Stimulated activated CD4-positive, alpha-beta T cell treated with anti-CD3 and anti-CD28 coated beads, Interleukin-1b, Interleukin-23, amount 100 ng/mL, for 48 hours (primary cell): ENCODE results near the gene MAP3K6.

Experiments
- DNase-seq: peaks from one replicate; pipeline ENCODE4 v3.0.0-alpha.2; 2020

Gene MAP3K6

GRCh38 chr1:27356277-27356618 is 10.5 kb downstream of the MAP3K6 start:
- DNase-seq, result no peak

- no peak for DNase-seq
Observed at GRCh38 chr1:27355683-27356082, 11.1 kb downstream of the MAP3K6 start.

- no peak for DNase-seq
Observed at GRCh38 chr1:27353629-27354028, 13.1 kb downstream of the MAP3K6 start.

GRCh38 chr1:27353166-27353565 is 13.6 kb downstream of the MAP3K6 start:
- no peak for DNase-seq

- no peak for DNase-seq
Observed at GRCh38 chr1:27351541-27352107, 15.1 kb downstream of the MAP3K6 start.

- DNase-seq, result no peak
Observed at GRCh38 chr1:27350663-27351540, 15.9 kb downstream of the MAP3K6 start.

GRCh38 chr1:27349784-27350662 is 16.7 kb downstream of the MAP3K6 start:
- no peak for DNase-seq

GRCh38 chr1:27348861-27349783 is 17.6 kb downstream of the MAP3K6 start:
- no peak for DNase-seq

- no peak for DNase-seq
Observed at GRCh38 chr1:27346991-27347624, 19.7 kb downstream of the MAP3K6 start.

GRCh38 chr1:27346357-27346756 is 20.4 kb downstream of the MAP3K6 start:
- no peak for DNase-seq

GRCh38 chr1:27345272-27345671 is 21.5 kb downstream of the MAP3K6 start:
- DNase-seq, result no peak

- DNase-seq, result no peak
Observed at GRCh38 chr1:27343639-27344025, 23.1 kb downstream of the MAP3K6 start.

- peak; percentile 57 for DNase-seq
Observed at GRCh38 chr1:27342778-27343638, 23.8 kb downstream of the MAP3K6 start.

- DNase-seq, result peak; percentile 49
Observed at GRCh38 chr1:27342391-27342777, 24.4 kb downstream of the MAP3K6 start.

GRCh38 chr1:27341525-27342252 is 25.1 kb downstream of the MAP3K6 start, which contains the start of gene SYTL1:
Gene SYTL1, plus strand, starts transcription at chr1:27342022. Its CDS starts 3,313 bp downstream, at chr1:27345335.
- peak; percentile 63 for DNase-seq

- no peak for DNase-seq
Observed at GRCh38 chr1:27339213-27339612, 27.5 kb downstream of the MAP3K6 start.

- no peak for DNase-seq
Observed at GRCh38 chr1:27338751-27339150, 28.0 kb downstream of the MAP3K6 start.

- no peak for DNase-seq
Observed at GRCh38 chr1:27336756-27337155, 30.0 kb downstream of the MAP3K6 start.

GRCh38 chr1:27335506-27336422 is 31.0 kb downstream of the MAP3K6 start:
- no peak for DNase-seq
